IPS-20b (cell line): ENCODE results near the gene TMPRSS7.
"Not testable (repeated sequence)": the region's sequence is repeated elsewhere in the genome, so short reads cannot be mapped to it uniquely, and the experiment has no call there.

ENCODE experiments used
- H3K27ac ChIP-seq: one replicate; pipeline ENCODE4 v1.5.1; 2013; ENCODE audit warnings: low read length
- H3K27me3 ChIP-seq: 2 replicates; pipeline ENCODE4 v1.6.1; 2013; ENCODE audit warnings: mild to moderate bottlenecking, low read length, inconsistent platforms; ENCODE audit not compliant: insufficient read depth
- H3K36me3 ChIP-seq: 2 replicates; pipeline ENCODE4 v1.6.1; 2013; ENCODE audit warnings: low read depth, mild to moderate bottlenecking, inconsistent platforms, low read length, moderate library complexity; ENCODE audit not compliant: insufficient read depth
- H3K4me1 ChIP-seq: 2 replicates; pipeline ENCODE4 v1.6.1; 2013; ENCODE audit warnings: mild to moderate bottlenecking, control low read depth, inconsistent platforms, low read length, moderate library complexity; ENCODE audit not compliant: insufficient read depth
- H3K4me3 ChIP-seq: 2 replicates; pipeline ENCODE4 v1.5.1; 2013; ENCODE audit warnings: mild to moderate bottlenecking, low read length, inconsistent platforms
- H3K9ac ChIP-seq: 2 replicates; pipeline ENCODE4 v1.6.1; 2013; ENCODE audit warnings: low read depth, mild to moderate bottlenecking, inconsistent platforms, low read length, moderate library complexity
- H3K9me3 ChIP-seq: 2 replicates; pipeline ENCODE4 v1.6.1; 2013; ENCODE audit warnings: mild to moderate bottlenecking, low read depth, low read length, inconsistent platforms; ENCODE audit not compliant: insufficient read depth

TMPRSS7 gene

DNA sequence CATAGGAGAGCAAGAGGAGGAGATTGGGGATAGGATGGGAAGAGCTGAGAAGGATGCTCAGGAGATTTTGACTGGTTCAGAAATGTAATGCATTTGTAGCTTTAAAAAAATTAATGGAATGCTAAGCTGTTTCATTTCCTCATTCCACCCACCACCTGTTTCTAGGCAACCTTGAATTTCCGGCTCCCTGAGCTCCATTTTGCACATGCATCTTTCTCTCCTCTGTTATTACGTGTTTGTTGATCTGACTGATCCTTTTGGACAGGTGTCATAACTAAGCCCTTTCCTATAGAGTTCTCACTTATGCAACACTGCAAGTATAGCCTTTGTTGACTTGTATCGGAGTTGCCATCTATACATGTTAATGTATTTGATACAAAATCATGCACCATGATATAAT lies 4.3 kb downstream of the TMPRSS7 start:
- Histone ChIP-seq H3K9ac (no peak overlapping the region), H3K36me3 (no peaks in the 10 kb centered on the region), H3K4me1 (peaks cover 8% of the 10 kb centered on the region; the same call in 1 of the 2 replicates), H3K27ac (no peak overlapping the region), H3K9me3 (peaks cover 9% of the 10 kb centered on the region; the same call in 1 of the 2 replicates), H3K4me3 (no peak overlapping the region), H3K27me3 (no peaks in the 10 kb centered on the region)

- H3K27me3 ChIP-seq = no peaks in the 10 kb centered on the region; the same call in 1 of the 2 replicates
- H3K4me1 ChIP-seq = peaks cover 5% of the 10 kb centered on the region; the same call in 1 of the 2 replicates
- H3K36me3 ChIP-seq = no peaks in the 10 kb centered on the region
- H3K9me3 ChIP-seq = peaks cover 9% of the 10 kb centered on the region; the same call in 1 of the 2 replicates
- no peak overlapping the region for H3K27ac ChIP-seq
- no peak overlapping the region for H3K9ac ChIP-seq
- H3K4me3 ChIP-seq = no peak overlapping the region
These were observed 6.8 kb downstream of the TMPRSS7 start for GRCh38 chr3:112041321-112041720.

GRCh38 chr3:112042842-112043280 lies 8.3 kb downstream of the TMPRSS7 start:
- Histone ChIP-seq H3K9ac (no peak overlapping the region), H3K4me3 (no peak overlapping the region), H3K36me3 (no peaks in the 10 kb centered on the region), H3K27me3 (no peaks in the 10 kb centered on the region; the same call in 1 of the 2 replicates), H3K4me1 (peaks cover 5% of the 10 kb centered on the region; the same call in 1 of the 2 replicates), H3K27ac (no peak overlapping the region), H3K9me3 (no peaks in the 10 kb centered on the region)

- Histone ChIP-seq H3K27ac (no peak overlapping the region), H3K9me3 (no peaks in the 10 kb centered on the region), H3K9ac (no peak overlapping the region), H3K4me1 (peaks cover 8% of the 10 kb centered on the region; the same call in 1 of the 2 replicates), H3K36me3 (no peaks in the 10 kb centered on the region), H3K4me3 (no peak overlapping the region), H3K27me3 (no peaks in the 10 kb centered on the region; the same call in 1 of the 2 replicates)
These were observed 9.2 kb downstream of the TMPRSS7 start for GRCh38 chr3:112043621-112044201.

DNA sequence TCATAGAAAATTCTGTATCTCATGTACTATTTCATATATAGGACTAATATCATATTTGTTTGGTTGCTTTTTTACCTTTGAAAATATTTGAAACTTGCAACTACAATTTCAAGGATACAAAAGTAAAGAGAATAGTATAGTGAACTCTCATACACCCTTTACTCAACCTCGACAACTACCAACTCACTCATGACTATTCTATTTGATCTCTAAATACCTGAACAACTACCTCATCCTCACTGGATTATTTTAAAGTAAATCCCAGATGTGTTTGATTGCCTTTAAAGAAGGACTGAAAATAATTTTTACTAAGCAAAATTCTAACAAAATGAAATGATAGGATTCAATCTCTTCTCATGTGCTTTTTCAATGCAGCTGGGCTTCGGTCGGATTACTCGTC lies 12.1 kb downstream of the TMPRSS7 start:
- Histone ChIP-seq H3K9ac (no peak overlapping the region), H3K9me3 (no peaks in the 10 kb centered on the region), H3K4me1 (peaks cover 4% of the 10 kb centered on the region; the same call in 1 of the 2 replicates), H3K36me3 (no peaks in the 10 kb centered on the region), H3K27ac (no peak overlapping the region), H3K4me3 (no peak overlapping the region), H3K27me3 (no peaks in the 10 kb centered on the region; the same call in 1 of the 2 replicates)

GRCh38 chr3:112047264-112047663 lies 12.7 kb downstream of the TMPRSS7 start:
- no peak overlapping the region for H3K9ac ChIP-seq
- H3K4me1 ChIP-seq = peaks cover 4% of the 10 kb centered on the region; the same call in 1 of the 2 replicates
- no peaks in the 10 kb centered on the region for H3K36me3 ChIP-seq
- no peaks in the 10 kb centered on the region for H3K9me3 ChIP-seq
- H3K27ac ChIP-seq = no peak overlapping the region
- H3K4me3 ChIP-seq = no peak overlapping the region
- no peaks in the 10 kb centered on the region; the same call in 1 of the 2 replicates for H3K27me3 ChIP-seq

GRCh38 chr3:112048911-112049310 lies 14.4 kb downstream of the TMPRSS7 start:
- no peak overlapping the region for H3K27ac ChIP-seq
- H3K36me3 ChIP-seq = no peaks in the 10 kb centered on the region
- H3K4me3 ChIP-seq = no peak overlapping the region
- no peaks in the 10 kb centered on the region; the same call in 1 of the 2 replicates for H3K27me3 ChIP-seq
- peaks cover 4% of the 10 kb centered on the region; the same call in 1 of the 2 replicates for H3K4me1 ChIP-seq
- no peak overlapping the region for H3K9ac ChIP-seq
- H3K9me3 ChIP-seq = no peaks in the 10 kb centered on the region

DNA sequence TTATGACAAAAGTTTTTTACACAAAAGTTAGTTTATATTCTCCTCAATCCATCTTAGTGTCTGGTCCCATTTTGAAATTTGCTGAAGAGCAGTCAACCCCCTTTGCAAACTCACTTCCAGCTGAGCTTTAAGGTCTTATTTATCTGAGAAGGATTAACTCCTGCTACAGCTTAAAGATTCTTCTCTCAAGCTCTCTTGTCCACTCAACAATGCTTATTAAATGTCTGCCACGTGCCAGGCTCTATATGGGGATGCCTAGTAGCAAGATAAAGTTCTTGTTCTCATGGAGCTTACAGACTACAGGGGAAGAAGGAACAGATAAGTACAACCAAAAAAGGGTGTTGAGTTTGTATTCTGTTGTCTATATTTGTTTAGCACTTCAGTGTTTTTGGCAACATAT lies 18.7 kb downstream of the TMPRSS7 start:
- Histone ChIP-seq H3K9ac (no peak overlapping the region), H3K36me3 (no peaks in the 10 kb centered on the region), H3K27me3 (no peaks in the 10 kb centered on the region)

GRCh38 chr3:112056451-112056929 lies 22.0 kb downstream of the TMPRSS7 start:
- H3K9me3 ChIP-seq = no peaks in the 10 kb centered on the region
- no peak overlapping the region for H3K27ac ChIP-seq
- H3K4me3 ChIP-seq = no peak overlapping the region
- no peaks in the 10 kb centered on the region for H3K27me3 ChIP-seq
- no peaks in the 10 kb centered on the region for H3K36me3 ChIP-seq
- no peak overlapping the region for H3K9ac ChIP-seq
- no peaks in the 10 kb centered on the region; the same call in 1 of the 2 replicates for H3K4me1 ChIP-seq

More for the DNA sequence above, 18.7 kb downstream of the TMPRSS7 start:
- no peak overlapping the region for H3K27ac ChIP-seq
- no peak overlapping the region for H3K4me3 ChIP-seq
- peaks cover 4% of the 10 kb centered on the region; the same call in 1 of the 2 replicates for H3K4me1 ChIP-seq
- H3K9me3 ChIP-seq = no peaks in the 10 kb centered on the region

GRCh38 chr3:112059497-112059896 lies 25.0 kb downstream of the TMPRSS7 start:
- Histone ChIP-seq H3K4me3 (no peak overlapping the region), H3K27ac (no peak overlapping the region), H3K9ac (no peak overlapping the region), H3K36me3 (no peaks in the 10 kb centered on the region), H3K4me1 (no peaks in the 10 kb centered on the region), H3K9me3 (no peaks in the 10 kb centered on the region), H3K27me3 (no peaks in the 10 kb centered on the region)

DNA sequence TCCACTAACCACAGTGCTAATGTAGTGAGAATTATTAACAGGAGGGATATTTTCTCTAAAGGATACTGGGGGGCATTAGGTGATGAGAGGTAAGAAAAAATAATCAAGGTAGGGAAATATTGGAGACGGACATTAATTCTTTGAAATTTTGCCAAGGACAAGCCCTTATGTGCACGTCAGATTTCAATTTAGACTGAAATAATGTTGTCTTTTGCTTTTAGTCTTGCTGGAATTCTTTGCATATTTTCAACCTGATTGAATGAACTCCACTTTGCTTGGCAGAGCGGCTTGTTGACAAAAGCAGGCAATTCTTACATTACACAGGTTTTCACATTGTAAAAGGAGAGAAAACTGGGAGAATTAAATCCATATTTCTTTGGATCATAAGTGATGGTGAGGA lies 26.6 kb downstream of the TMPRSS7 start:
- Histone ChIP-seq H3K36me3 (no peaks in the 10 kb centered on the region), H3K9ac (no peak overlapping the region)

GRCh38 chr3:112072387-112073060 lies 38.0 kb downstream of the TMPRSS7 start:
- H3K27ac ChIP-seq, H3K4me1 ChIP-seq, H3K4me3 ChIP-seq, H3K27me3 ChIP-seq, H3K9ac ChIP-seq, H3K36me3 ChIP-seq, H3K9me3 ChIP-seq: not testable (repeated sequence)

More for the DNA sequence above, 26.6 kb downstream of the TMPRSS7 start:
- H3K4me1 ChIP-seq = no peaks in the 10 kb centered on the region
- H3K27me3 ChIP-seq = no peaks in the 10 kb centered on the region
- H3K9me3 ChIP-seq = no peaks in the 10 kb centered on the region
- H3K27ac ChIP-seq = no peak overlapping the region
- H3K4me3 ChIP-seq = no peak overlapping the region
